Bronchial epithelial cell (primary cell): ENCODE data around the gene RNF175. TPM values are rescaled to one million over a fixed set of nuclear protein-coding genes. Genes with fewer than 3 reads are reported as not detected.

Source experiments
- DNase-seq: peaks from one replicate; pipeline ENCODE4 v3.0.0-alpha.2; 2010; ENCODE audit warnings: low read depth
- FAIRE-seq: peaks from 2 replicates; lab custom pipeline; 2011; peaks lifted over from hg19 to GRCh38; lab: Jason Lieb, UNC
- H3K27me3 ChIP-seq: 2 replicates; pipeline ENCODE4 v1.5.1; 2011; ENCODE audit warnings: low read length; ENCODE audit not compliant: control insufficient read depth, insufficient read depth
- H3K36me3 ChIP-seq: 2 replicates; pipeline ENCODE4 v1.5.1; 2011; ENCODE audit warnings: low read length; ENCODE audit not compliant: control insufficient read depth, insufficient read depth
- H3K4me3 ChIP-seq: 2 replicates; pipeline ENCODE4 v1.5.1; 2011; ENCODE audit warnings: mild to moderate bottlenecking, low read depth, low read length, control low read depth
- CTCF ChIP-seq: IDR thresholded peaks from 2 replicates; pipeline ENCODE4 v1.5.1; 2011; ENCODE audit warnings: mild to moderate bottlenecking, moderate library complexity, low read length, control low read depth, inconsistent platforms; ENCODE audit not compliant: insufficient read depth, severe bottlenecking
- total RNA-seq: library from RNA; depleted of rRNA; stranded (reverse); fragments of >200 nt; gene quantifications from 2 replicates; pipeline ENCODE4 v1.2.1, GENCODE V29; 2014

Gene RNF175
- total RNA-seq, 1 donor from 2014 or later: under 0.01 TPM

DNA sequence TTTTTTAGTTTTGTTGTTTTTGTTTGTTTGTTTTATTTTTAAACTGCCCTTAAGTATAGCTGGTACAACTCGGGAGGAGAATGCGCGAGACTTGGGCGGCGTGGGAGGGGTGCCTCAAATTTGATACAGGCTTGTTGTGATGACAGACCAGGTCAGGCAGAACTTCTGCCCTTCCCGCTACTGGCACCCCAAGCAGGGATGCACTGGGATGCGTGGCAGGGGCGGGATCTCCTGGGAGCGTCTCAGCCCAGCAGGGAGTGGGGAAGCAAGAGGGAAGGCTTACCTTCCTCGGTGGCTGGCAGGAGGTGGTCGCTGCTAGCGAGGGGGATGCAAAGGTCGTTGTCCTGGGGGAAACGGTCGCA lies 28.2 kb upstream of the RNF175 start:
- no peak for TF ChIP-seq CTCF
- Histone ChIP-seq H3K4me3 (no peak overlapping the region), H3K36me3 (no peaks in the 10 kb centered on the region), H3K27me3 (peaks cover 49% of the 10 kb centered on the region)
- FAIRE-seq (no peak), DNase-seq (no peak)

DNA sequence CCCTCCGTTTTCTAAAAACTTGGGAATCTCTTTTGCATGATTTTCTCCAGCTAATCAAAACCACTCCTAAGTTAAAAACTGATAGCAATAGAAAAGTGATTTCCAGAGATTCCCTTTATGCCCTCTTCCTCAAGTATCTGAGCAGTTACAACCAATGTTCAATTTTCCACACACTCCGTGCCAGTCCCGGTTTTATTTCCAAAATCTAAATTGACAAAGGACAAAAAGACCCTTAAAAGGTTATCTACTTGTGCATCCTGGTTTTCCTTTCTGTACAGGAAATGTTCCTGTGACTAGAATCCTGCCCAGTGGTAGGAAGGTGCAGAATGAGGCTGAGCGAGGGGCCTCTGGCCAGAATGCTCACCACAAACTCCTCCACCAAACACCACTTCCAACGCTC lies 27.8 kb upstream of the RNF175 start:
- FAIRE-seq: no peak
- peaks cover 49% of the 10 kb centered on the region for H3K27me3 ChIP-seq
- H3K4me3 ChIP-seq: no peak overlapping the region

DNA sequence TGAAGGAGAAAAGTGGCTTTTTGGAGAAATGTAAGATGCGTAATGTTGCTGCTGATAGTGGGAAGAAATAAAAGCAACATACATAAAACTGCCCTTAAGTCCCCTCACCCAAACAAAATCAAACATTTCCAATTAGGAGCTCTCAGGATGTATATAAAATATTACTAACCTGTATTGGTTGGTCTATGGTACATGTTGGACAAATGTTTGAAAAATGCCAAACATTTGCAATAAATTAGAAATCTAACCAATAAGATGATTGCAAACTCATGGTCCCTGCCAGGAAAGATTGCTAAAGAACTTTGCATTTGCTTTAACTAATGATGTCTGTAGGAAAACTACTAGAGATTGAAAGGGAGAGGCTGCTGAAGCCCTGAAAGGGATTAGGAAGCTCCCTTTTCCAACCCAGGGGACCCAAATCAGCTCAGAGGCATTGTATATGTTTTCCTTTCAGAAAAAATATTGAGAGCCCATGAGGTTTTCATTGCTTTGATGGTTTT lies 27.3 kb upstream of the RNF175 start:
- H3K27me3 ChIP-seq: peaks cover 48% of the 10 kb centered on the region
- DNase-seq (no peak), FAIRE-seq (no peak)
- H3K4me3 ChIP-seq: no peak overlapping the region
- TF ChIP-seq CTCF: no peak
- H3K36me3 ChIP-seq: no peaks in the 10 kb centered on the region

More for the DNA sequence above, 27.8 kb upstream of the RNF175 start:
- H3K36me3 ChIP-seq: no peaks in the 10 kb centered on the region
- no peak for DNase-seq
- TF ChIP-seq CTCF: no peak

DNA sequence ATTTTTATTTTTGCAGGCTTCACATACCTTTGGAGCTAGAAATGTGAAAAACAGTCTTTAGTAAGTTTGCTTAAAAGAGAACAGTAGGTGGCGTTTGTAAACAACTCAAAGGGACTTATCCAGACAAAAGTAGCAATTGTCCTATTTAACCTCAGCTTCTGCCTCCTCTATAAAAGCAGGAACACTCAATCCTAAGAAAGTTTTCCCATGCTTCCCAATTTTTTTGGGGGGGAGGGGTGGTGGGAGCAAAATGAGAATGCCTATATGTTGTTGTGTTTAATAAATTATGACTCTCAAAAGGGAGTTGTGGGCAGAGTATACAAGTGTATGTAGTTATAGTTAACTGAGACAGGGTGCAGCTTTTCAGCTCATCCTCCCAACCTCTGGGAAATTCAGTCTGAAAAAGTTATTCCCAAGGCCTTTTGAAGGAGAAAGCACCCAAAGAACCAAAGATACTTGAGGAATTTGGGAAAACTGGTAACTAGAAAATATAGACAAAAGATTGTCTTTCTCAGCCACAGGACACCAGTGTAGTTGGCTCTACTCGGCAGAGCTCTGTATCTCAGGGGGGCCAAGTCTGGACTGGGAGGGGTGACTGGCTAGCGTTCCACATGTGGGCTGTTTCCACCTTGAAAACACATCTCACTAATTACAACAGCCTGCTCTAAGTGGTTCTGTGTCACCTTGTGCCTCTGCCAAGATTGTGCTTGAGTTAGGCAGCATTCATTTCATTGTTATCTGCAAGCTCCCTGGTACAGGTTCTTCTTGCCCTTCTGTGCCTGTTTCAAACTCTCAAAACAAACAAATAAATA lies 26.3 kb upstream of the RNF175 start:
- Histone ChIP-seq H3K36me3 (no peaks in the 10 kb centered on the region), H3K4me3 (no peak overlapping the region), H3K27me3 (peaks cover 38% of the 10 kb centered on the region)
- TF ChIP-seq CTCF: peak; percentile 44
- no peak for FAIRE-seq
- DNase-seq: peak; percentile 41

- Histone ChIP-seq H3K27me3 (peaks cover 22% of the 10 kb centered on the region), H3K36me3 (no peaks in the 10 kb centered on the region), H3K4me3 (no peak overlapping the region)
- FAIRE-seq (no peak), DNase-seq (no peak)
- TF ChIP-seq CTCF: no peak
Measured at GRCh38 chr4:153784166-153784699, 24.4 kb upstream of the RNF175 start.
